Measurements from ENCODE around the gene TBPL1. TPM values are rescaled to one million over a fixed set of nuclear protein-coding genes. Genes with fewer than 3 reads are reported as not detected.

TBPL1 gene
- polyA plus RNA-seq, 1 experiment: 36.2 TPM

Small RNA genes within 50 kb of the gene (small RNA-seq; reads per million reads assigned to genes)
- not detected for gene AL449363.1 (ENCODE audit: insufficient read length, low read depth, low replicate concordance)

Other genes starting within 250 kb of the TBPL1 start
- 0.09 and 0.16 TPM in 2 replicates for gene TCF21, start 64.1 kb upstream of the TBPL1 start, polyA plus RNA-seq (2011; rRNA removed)
- 3.7 and 4.9 TPM in 2 replicates for gene SLC2A12, start 99.4 kb downstream of the TBPL1 start, polyA plus RNA-seq (2011; rRNA removed)